IMR-90 (cell line): ENCODE results near the gene LRPPRC. TPM values are rescaled to one million over a fixed set of nuclear protein-coding genes. Genes with fewer than 3 reads are reported as not detected.

Experiments
- ATAC-seq: fragments of 200-7000 bp; cut with Tn5 transposase; 2 replicates; pipeline ENCODE4 v1.9.1; 2020; ENCODE audit warnings: low read depth, mild to moderate bottlenecking, moderate library complexity
- BruUV-seq: library from RNA; stranded (reverse); fragments of 400-500 nt; replicated peaks from 2 replicates; lab custom pipeline; 2021; lab: Mats Ljungman, UMichigan
- CTCF ChIA-PET: fragments of 300-600 bp; formaldehyde crosslinking; extraction: SDS; loops from one replicate; lab custom pipeline; 2021; ENCODE audit warnings: antibody characterized with exemption; lab: Yijun Ruan, JAX
- POLR2A ChIA-PET: fragments of 300-600 bp; sonication (Branson Sonifier 250); formaldehyde crosslinking; loops from one replicate; lab custom pipeline; 2022; ENCODE audit warnings: antibody characterized with exemption; ENCODE audit not compliant: unreplicated experiment; lab: Charles Lee
- DNase-seq: peaks from one replicate; pipeline ENCODE4 v3.0.0; 2013
- H2AFZ ChIP-seq: replicated peaks from 2 replicates; pipeline ENCODE3; 2013; ENCODE audit warnings: low read length, mild to moderate bottlenecking; ENCODE audit not compliant: poor library complexity
- H2AK5ac ChIP-seq: 2 replicates; pipeline ENCODE4 v1.6.1; 2013; ENCODE audit warnings: low read depth, low read length, inconsistent platforms
- H2AK9ac ChIP-seq: replicated peaks from 2 replicates; pipeline ENCODE3; 2013; ENCODE audit warnings: mild to moderate bottlenecking, low read depth, low read length, moderate library complexity; ENCODE audit not compliant: poor library complexity
- H2BK120ac ChIP-seq: 2 replicates; pipeline ENCODE4 v1.6.1; 2013; ENCODE audit warnings: low read depth, low read length, inconsistent platforms
- H2BK15ac ChIP-seq: 3 replicates; pipeline ENCODE4 v1.6.1; 2013; ENCODE audit warnings: low read depth, low read length, inconsistent platforms
- H2BK20ac ChIP-seq: 2 replicates; pipeline ENCODE4 v1.6.1; 2013; ENCODE audit warnings: low read depth, mild to moderate bottlenecking, inconsistent platforms, low read length, moderate library complexity
- H2BK5ac ChIP-seq: 2 replicates; pipeline ENCODE4 v1.6.1; 2013; ENCODE audit warnings: mild to moderate bottlenecking, low read depth, low read length, inconsistent platforms; ENCODE audit not compliant: poor library complexity, severe bottlenecking
- H3K14ac ChIP-seq: replicated peaks from 2 replicates; pipeline ENCODE4 v1.6.1; 2013; ENCODE audit warnings: low read depth, low read length, inconsistent platforms
- H3K18ac ChIP-seq: 2 replicates; pipeline ENCODE4 v1.6.1; 2013; ENCODE audit warnings: low read depth, low read length, control low read depth
- H3K23ac ChIP-seq: 2 replicates; pipeline ENCODE4 v1.6.1; 2013; ENCODE audit warnings: low read depth, low read length, inconsistent platforms
- H3K27ac ChIP-seq: 2 replicates; pipeline ENCODE4 v1.5.1; 2013; ENCODE audit warnings: mild to moderate bottlenecking, control low read depth, low read length; ENCODE audit not compliant: insufficient read depth
- H3K27me3 ChIP-seq: 2 replicates; pipeline ENCODE4 v1.6.1; 2013; ENCODE audit warnings: low read length; ENCODE audit not compliant: control insufficient read depth, insufficient read depth
- H3K36me3 ChIP-seq: 2 replicates; pipeline ENCODE4 v1.6.1; 2013; ENCODE audit warnings: low read length, mixed read lengths; ENCODE audit not compliant: control insufficient read depth, insufficient read depth
- H3K4ac ChIP-seq: 2 replicates; pipeline ENCODE4 v1.6.1; 2013; ENCODE audit warnings: low read depth, low read length, inconsistent platforms
- H3K4me1 ChIP-seq: 2 replicates; pipeline ENCODE4 v1.6.1; 2013; ENCODE audit warnings: low read length, mixed read lengths; ENCODE audit not compliant: control insufficient read depth, insufficient read depth
- H3K4me2 ChIP-seq: 2 replicates; pipeline ENCODE4 v1.6.1; 2013; ENCODE audit warnings: low read depth, mild to moderate bottlenecking, control low read depth, low read length, moderate library complexity
- H3K4me3 ChIP-seq: 2 replicates; pipeline ENCODE4 v1.5.1; 2013; ENCODE audit warnings: low read depth, mild to moderate bottlenecking, control low read depth, low read length, moderate library complexity; ENCODE audit not compliant: insufficient read depth
- H3K56ac ChIP-seq: 2 replicates; pipeline ENCODE4 v1.6.1; 2013; ENCODE audit warnings: low read length, inconsistent platforms; ENCODE audit not compliant: insufficient read depth; ENCODE audit errors: extremely low read depth
- H3K79me1 ChIP-seq, 2 experiments: 2 replicates each; pipeline ENCODE4 v1.6.1; 2013; ENCODE audit warnings: low read length in 2 of 2, inconsistent platforms in 1 of 2, low read depth in 1 of 2
- H3K9ac ChIP-seq: 2 replicates; pipeline ENCODE4 v1.6.1; 2013; ENCODE audit warnings: low read depth, low read length, control low read depth
- H3K9me1 ChIP-seq: 2 replicates; pipeline ENCODE4 v1.6.1; 2013; ENCODE audit warnings: low read length, inconsistent platforms; ENCODE audit not compliant: insufficient read depth
- H3K9me3 ChIP-seq: 2 replicates; pipeline ENCODE4 v1.6.1; 2013; ENCODE audit warnings: low read length; ENCODE audit not compliant: control insufficient read depth, insufficient read depth
- H4K20me1 ChIP-seq: 2 replicates; pipeline ENCODE4 v1.6.1; 2013; ENCODE audit warnings: low read length, inconsistent platforms; ENCODE audit not compliant: insufficient read depth
- H4K5ac ChIP-seq: 2 replicates; pipeline ENCODE4 v1.6.1; 2013; ENCODE audit warnings: mild to moderate bottlenecking, low read depth, low read length, control low read depth
- H4K8ac ChIP-seq, 2 experiments: 2 replicates each; pipeline ENCODE4 v1.6.1; 2013; ENCODE audit warnings: low read depth in 2 of 2, low read length in 2 of 2, control low read depth in 1 of 2, inconsistent platforms in 1 of 2
- H4K91ac ChIP-seq: 2 replicates; pipeline ENCODE4 v1.6.1; 2013; ENCODE audit warnings: low read depth, low read length, inconsistent platforms; ENCODE audit not compliant: insufficient read depth
- BHLHE40 ChIP-seq: fragments of 150-350 bp; IDR thresholded peaks from 2 replicates; pipeline ENCODE4 v1.6.1; 2016; ENCODE audit warnings: mild to moderate bottlenecking, low read depth, low read length
- CEBPB ChIP-seq: IDR thresholded peaks from 2 replicates; pipeline ENCODE4 v1.6.1; 2012; ENCODE audit warnings: low read depth, low read length, improper control_type of control experiment
- CHD1 ChIP-seq: IDR thresholded peaks from 2 replicates; pipeline ENCODE4 v1.6.1; 2012; ENCODE audit warnings: low read depth, low read length, improper control_type of control experiment
- MAFK ChIP-seq: IDR thresholded peaks from 2 replicates; pipeline ENCODE4 v1.6.1; 2012; ENCODE audit warnings: low read depth, low read length, improper control_type of control experiment
- MAZ ChIP-seq: IDR thresholded peaks from 2 replicates; pipeline ENCODE4 v1.6.1; 2012; ENCODE audit warnings: low read depth, mild to moderate bottlenecking, low read length, improper control_type of control experiment, moderate library complexity, borderline replicate concordance
- MXI1 ChIP-seq: IDR thresholded peaks from 2 replicates; pipeline ENCODE4 v1.6.1; 2012; ENCODE audit warnings: low read depth, mild to moderate bottlenecking, low read length, moderate library complexity, borderline replicate concordance
- NFE2L2 ChIP-seq: fragments of 150-350 bp; IDR thresholded peaks from 2 replicates; pipeline ENCODE4 v1.6.1; 2016; ENCODE audit warnings: low read depth, mild to moderate bottlenecking, low read length
- POLR2A ChIP-seq: IDR thresholded peaks from 2 replicates; pipeline ENCODE4 v1.6.1; 2012; ENCODE audit warnings: mild to moderate bottlenecking, low read depth, low read length
- RAD21 ChIP-seq: IDR thresholded peaks from 2 replicates; pipeline ENCODE4 v1.6.1; 2012; ENCODE audit warnings: low read length, improper control_type of control experiment
- RCOR1 ChIP-seq: IDR thresholded peaks from 2 replicates; pipeline ENCODE4 v1.6.1; 2012; ENCODE audit warnings: mild to moderate bottlenecking, low read length, improper control_type of control experiment; ENCODE audit not compliant: insufficient replicate concordance
- RFX5 ChIP-seq: IDR thresholded peaks from 2 replicates; pipeline ENCODE4 v1.8.0; 2012; ENCODE audit warnings: low read depth, mild to moderate bottlenecking, low read length, moderate library complexity
- SMC3 ChIP-seq: fragments of 150-350 bp; IDR thresholded peaks from 2 replicates; pipeline ENCODE4 v1.6.1; 2016; ENCODE audit warnings: low read depth, mild to moderate bottlenecking, antibody characterized with exemption, low read length, moderate library complexity
- WGBS, 2 experiments: methylation state at CpG; one replicate each; pipeline versions ENCODE4 v1.1.5 to v1.1.7; 2013; ENCODE audit warnings: missing lambda C conversion rate in 2 of 2; ENCODE audit not compliant: insufficient read length in 1 of 2; ENCODE audit errors: extremely low coverage in 2 of 2; 5-methylcytosine and 5-hydroxymethylcytosine counted together
- dilution Hi-C: fragments of 300-500 bp; cut with HindIII; formaldehyde crosslinking; loops from one replicate; pipeline ENCODE4 v1.14.3; 2018; ENCODE audit warnings: low sequenced_read_pairs; ENCODE audit not compliant: unreplicated experiment
- in situ Hi-C: fragments of 300-500 bp; cut with MboI; formaldehyde crosslinking; loops from 3 replicates; pipeline ENCODE4 v1.14.3; 2019; ENCODE audit warnings: low sequenced_read_pairs, inconsistent platforms, mixed read lengths
- intact Hi-C: fragments of 100-400 bp; cut with micrococcal nuclease; formaldehyde crosslinking; loops from 2 replicates; pipeline ENCODE4 v1.10.0; 2022
- polyA plus RNA-seq, 3 experiments: library from polyadenylated mRNA; depleted of rRNA; stranded (reverse); fragments of >200 nt; gene quantifications; 2 replicates each; pipeline ENCODE4 v1.2.3, GENCODE V29; 2012; ENCODE audit warnings: low replicate concordance in 1 of 3
- total RNA-seq: library from RNA; depleted of rRNA; stranded (reverse); fragments of >200 nt; gene quantifications from 2 replicates; pipeline ENCODE4 v1.2.3, GENCODE V29; 2012
- TF ChIP-seq, protein P1 (sequence below): fragments of 150-350 bp; IDR thresholded peaks from 2 replicates; pipeline ENCODE4 v1.6.1; 2016; ENCODE audit warnings: low read depth, mild to moderate bottlenecking, low read length, moderate library complexity, borderline replicate concordance
- TF ChIP-seq, protein P2 (sequence below): conservative IDR thresholded peaks from 2 replicates; pipeline ENCODE4 v1.5.1; 2012; ENCODE audit warnings: mild to moderate bottlenecking, low read depth, low read length, improper control_type of control experiment

Gene LRPPRC
- total and polyA plus RNA-seq, 2 of the 4 experiments (the other 2 are of a cell fraction): 30.4 to 36.0 TPM

DNA sequence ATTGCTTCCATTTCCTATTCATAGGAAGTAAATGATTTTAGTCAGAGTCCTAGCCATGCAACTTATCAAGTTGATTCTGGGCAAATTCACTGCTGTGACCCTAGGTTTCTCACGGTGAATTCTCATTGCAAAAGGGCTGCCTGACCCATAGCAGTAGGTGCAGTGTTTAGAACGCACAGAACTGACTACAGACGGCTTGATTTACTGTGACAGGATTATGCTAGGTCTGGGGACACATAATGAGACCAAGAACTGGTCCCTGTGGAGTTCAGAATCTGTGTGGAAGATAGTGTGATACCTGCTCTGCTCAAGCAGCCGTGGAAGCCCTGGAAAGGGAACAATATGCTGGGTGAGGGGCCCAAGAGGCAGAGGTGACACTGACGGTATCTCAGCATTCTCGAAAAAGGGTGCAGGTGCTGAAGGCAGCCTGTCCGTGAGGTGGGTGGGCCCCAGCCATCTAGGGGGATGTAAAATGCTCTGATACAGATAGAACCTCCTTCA, 110.6 kb downstream of the LRPPRC start:
- Histone ChIP-seq H3K4me3 (no peak overlapping the region), H3K4me2 (no peak overlapping the region), H4K91ac (no peak overlapping the region), H3K23ac (no peak overlapping the region), H3K14ac (no peak overlapping the region), H3K27me3 (no peaks in the 10 kb centered on the region), H3K4ac (no peak overlapping the region), H3K9me3 (no peaks in the 10 kb centered on the region), H2AK9ac (no peak overlapping the region), H3K9me1 (peaks cover 7% of the 10 kb centered on the region), H2AFZ (no peak overlapping the region), H3K18ac (no peak overlapping the region), H4K20me1 (no peaks in the 10 kb centered on the region), H3K56ac (no peak overlapping the region), H3K9ac (no peak overlapping the region), H2BK20ac (no peak overlapping the region), H2AK5ac (no peak overlapping the region), H3K36me3 (peaks cover 22% of the 10 kb centered on the region), H2BK120ac (no peak overlapping the region), H3K27ac (no peak overlapping the region), H3K4me1 (peaks cover 4% of the 10 kb centered on the region), H3K79me1 (no peaks in the 10 kb centered on the region), H2BK5ac (no peak overlapping the region), H2BK15ac (no peak overlapping the region), H4K8ac (no peak overlapping the region), H4K5ac (no peak overlapping the region)
- ChIA-PET CTCF (no interaction called here), POLR2A (no interaction called here)
- dilution Hi-C loops: no loop called here
- no TSS peak for BruUV-seq
- in situ Hi-C loops: no loop called here
- intact Hi-C loops: no loop called here
- ATAC-seq: no peak
- TF ChIP-seq RFX5 (no peak), BHLHE40 (no peak), CHD1 (no peak), NFE2L2 (no peak), CEBPB (no peak), RAD21 (no peak), SMC3 (no peak), MAFK (no peak), MAZ (no peak), RCOR1 (no peak), MXI1 (no peak), POLR2A (no peak)
- TF ChIP-seq, protein P1, sequence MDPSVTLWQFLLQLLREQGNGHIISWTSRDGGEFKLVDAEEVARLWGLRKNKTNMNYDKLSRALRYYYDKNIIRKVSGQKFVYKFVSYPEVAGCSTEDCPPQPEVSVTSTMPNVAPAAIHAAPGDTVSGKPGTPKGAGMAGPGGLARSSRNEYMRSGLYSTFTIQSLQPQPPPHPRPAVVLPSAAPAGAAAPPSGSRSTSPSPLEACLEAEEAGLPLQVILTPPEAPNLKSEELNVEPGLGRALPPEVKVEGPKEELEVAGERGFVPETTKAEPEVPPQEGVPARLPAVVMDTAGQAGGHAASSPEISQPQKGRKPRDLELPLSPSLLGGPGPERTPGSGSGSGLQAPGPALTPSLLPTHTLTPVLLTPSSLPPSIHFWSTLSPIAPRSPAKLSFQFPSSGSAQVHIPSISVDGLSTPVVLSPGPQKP: no peak
- TF ChIP-seq, protein P2, sequence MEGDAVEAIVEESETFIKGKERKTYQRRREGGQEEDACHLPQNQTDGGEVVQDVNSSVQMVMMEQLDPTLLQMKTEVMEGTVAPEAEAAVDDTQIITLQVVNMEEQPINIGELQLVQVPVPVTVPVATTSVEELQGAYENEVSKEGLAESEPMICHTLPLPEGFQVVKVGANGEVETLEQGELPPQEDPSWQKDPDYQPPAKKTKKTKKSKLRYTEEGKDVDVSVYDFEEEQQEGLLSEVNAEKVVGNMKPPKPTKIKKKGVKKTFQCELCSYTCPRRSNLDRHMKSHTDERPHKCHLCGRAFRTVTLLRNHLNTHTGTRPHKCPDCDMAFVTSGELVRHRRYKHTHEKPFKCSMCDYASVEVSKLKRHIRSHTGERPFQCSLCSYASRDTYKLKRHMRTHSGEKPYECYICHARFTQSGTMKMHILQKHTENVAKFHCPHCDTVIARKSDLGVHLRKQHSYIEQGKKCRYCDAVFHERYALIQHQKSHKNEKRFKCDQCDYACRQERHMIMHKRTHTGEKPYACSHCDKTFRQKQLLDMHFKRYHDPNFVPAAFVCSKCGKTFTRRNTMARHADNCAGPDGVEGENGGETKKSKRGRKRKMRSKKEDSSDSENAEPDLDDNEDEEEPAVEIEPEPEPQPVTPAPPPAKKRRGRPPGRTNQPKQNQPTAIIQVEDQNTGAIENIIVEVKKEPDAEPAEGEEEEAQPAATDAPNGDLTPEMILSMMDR: no peak
- 74% methylated on average over 4 of the region's 7 CpGs; no CpG with 5 or more reads in 1 of the 2 experiments for WGBS, 2 experiments
- no peak for DNase-seq
